ENCODE data around the gene CACNA1C. TPM values are rescaled to one million over a fixed set of nuclear protein-coding genes. Genes with fewer than 3 reads are reported as not detected.

CACNA1C gene
- polyA plus RNA-seq, 1 of the 3 experiments (the other 2 are of a cell fraction): 1.5 TPM

DNA sequence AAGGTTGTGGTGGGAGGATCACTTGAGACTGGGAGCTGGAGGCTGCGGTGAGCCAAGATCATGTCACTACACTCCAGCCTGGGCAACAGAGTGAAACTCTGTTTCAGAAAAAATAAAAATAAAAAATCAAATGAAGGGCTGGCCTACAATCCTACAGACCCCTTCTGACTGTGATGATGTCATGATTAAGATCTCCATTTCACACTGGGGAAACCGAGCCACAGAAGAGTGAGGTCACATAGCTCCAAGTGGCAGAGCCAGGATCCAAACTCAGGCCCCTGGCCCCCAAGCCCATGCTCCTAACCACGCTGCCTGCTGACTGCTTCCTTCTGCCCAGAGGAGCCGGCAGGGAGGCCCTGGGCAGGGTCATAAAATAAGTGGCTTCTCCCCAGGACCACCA lies 483.9 kb downstream of the CACNA1C start:
- TF ChIP-seq EP300 (IDR thresholded peaks at IDR 0.05; ENCODE audit: borderline replicate concordance in 1 of 2, low read depth in 1 of 2, low read length in 1 of 2) (no peak), JUND (IDR thresholded peaks at IDR 0.05) (no peak)
- TF ChIP-seq, protein P1, sequence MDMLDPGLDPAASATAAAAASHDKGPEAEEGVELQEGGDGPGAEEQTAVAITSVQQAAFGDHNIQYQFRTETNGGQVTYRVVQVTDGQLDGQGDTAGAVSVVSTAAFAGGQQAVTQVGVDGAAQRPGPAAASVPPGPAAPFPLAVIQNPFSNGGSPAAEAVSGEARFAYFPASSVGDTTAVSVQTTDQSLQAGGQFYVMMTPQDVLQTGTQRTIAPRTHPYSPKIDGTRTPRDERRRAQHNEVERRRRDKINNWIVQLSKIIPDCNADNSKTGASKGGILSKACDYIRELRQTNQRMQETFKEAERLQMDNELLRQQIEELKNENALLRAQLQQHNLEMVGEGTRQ (IDR thresholded peaks at IDR 0.05; ENCODE audit: borderline replicate concordance, low read depth, low read length): no peak
- H3K9me3 ChIP-seq: no peaks in the 10 kb centered on the region
- H3K4me1 ChIP-seq (ENCODE audit: control insufficient read depth in 1 of 2, insufficient read depth in 2 of 2, low read depth in 1 of 2, low read length in 1 of 2): no peaks in the 10 kb centered on the region; a peak in 1 of 4 replicates
- H3K4me2 ChIP-seq: no peak overlapping the region
- H3K9me2 ChIP-seq: no peaks in the 10 kb centered on the region
- POLR2A ChIA-PET: interaction anchor here (0.7 kb wide), 1 partner anchor 34 kb away, joined by 3 read pairs; no protein-coding TSS in a partner anchor
- H3K4me3 ChIP-seq (ENCODE audit: low read depth in 2 of 2, low read length in 1 of 2): no peak overlapping the region
- H3K9ac ChIP-seq: no peak overlapping the region
- H2AFZ ChIP-seq (ENCODE audit: low read depth): no peak overlapping the region
- no peaks in the 10 kb centered on the region for H3K79me2 ChIP-seq (ENCODE audit: insufficient read depth)
- H3K27me3 ChIP-seq (ENCODE audit: insufficient read depth): no peaks in the 10 kb centered on the region
- H3K36me3 ChIP-seq (replicated peaks in 1 of 2; ENCODE audit: control insufficient read depth in 1 of 2, insufficient read depth in 2 of 2, low read length in 1 of 2): no peaks in the 10 kb centered on the region
- no peaks in the 10 kb centered on the region for H3F3A ChIP-seq (replicated peaks; ENCODE audit: insufficient read depth)
- H4K20me1 ChIP-seq (ENCODE audit: insufficient read depth): no peaks in the 10 kb centered on the region
- DNase-seq: no peak
- WGBS (ENCODE audit: low lambda C conversion rate): 52% methylated on average over 4 of the region's 4 CpGs
- CTCF ChIA-PET: interaction anchor here (0.9 to 1.1 kb wide), 3 partner anchors 9 to 597 kb away, joined by 3 to 4 read pairs (median 3); no protein-coding TSS in a partner anchor
- H3K27ac ChIP-seq (ENCODE audit: low read depth in 2 of 2, low read length in 1 of 2): no peak overlapping the region

DNA sequence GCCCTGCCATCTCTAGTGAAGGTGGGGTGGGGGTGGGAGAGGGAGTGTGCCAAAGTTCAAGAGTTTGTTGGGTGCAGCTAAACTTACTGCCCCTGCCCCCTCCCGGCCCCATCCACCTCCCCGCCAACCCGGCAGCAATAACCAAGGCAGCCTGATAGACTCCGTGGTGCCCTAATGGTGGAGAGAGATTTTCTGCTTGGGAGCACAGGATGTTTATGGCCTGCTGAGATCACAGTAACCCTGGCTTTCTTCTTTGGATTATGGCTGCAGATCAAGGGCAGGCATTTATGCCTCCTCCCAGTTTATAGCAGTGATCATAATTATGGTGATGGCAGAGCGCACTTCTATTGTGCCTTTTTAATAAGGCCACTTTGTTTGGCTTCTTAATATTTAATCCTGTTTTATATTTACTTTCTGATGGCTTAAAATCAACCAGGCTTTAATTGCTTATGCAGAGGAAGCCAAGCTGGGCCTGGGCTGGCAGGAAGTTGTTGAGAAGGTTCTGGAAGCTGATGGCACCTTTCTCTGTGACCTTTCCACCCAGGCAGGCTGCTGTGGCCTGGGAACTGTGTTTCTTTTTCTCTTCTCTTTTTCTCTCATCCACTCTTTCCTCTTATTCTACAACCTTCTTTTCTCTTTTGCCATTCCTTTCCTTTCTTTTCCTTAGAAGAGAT lies 485.2 kb downstream of the CACNA1C start:
- no peak for DNase-seq
- CTCF ChIA-PET: interaction anchor here (1.1 kb wide), 1 partner anchor 45 kb away, joined by 3 read pairs; no protein-coding TSS in a partner anchor
- no peak overlapping the region for H3K27ac ChIP-seq (ENCODE audit: low read depth in 2 of 2, low read length in 1 of 2)
- no peak overlapping the region for H3K9ac ChIP-seq
- no peaks in the 10 kb centered on the region for H3K79me2 ChIP-seq (ENCODE audit: insufficient read depth)
- H2AFZ ChIP-seq (ENCODE audit: low read depth): no peak overlapping the region
- H3K9me3 ChIP-seq: no peaks in the 10 kb centered on the region
- TF ChIP-seq GABPA (IDR thresholded peaks at IDR 0.05; ENCODE audit: low read depth) (no peak), FOXM1 (IDR thresholded peaks at IDR 0.05; ENCODE audit: low read depth) (no peak), EP300 (IDR thresholded peaks at IDR 0.05; ENCODE audit: borderline replicate concordance in 1 of 2, low read depth in 1 of 2, low read length in 1 of 2) (no peak), TCF12 (IDR thresholded peaks at IDR 0.05) (no peak), JUND (IDR thresholded peaks at IDR 0.05) (no peak), FOSL2 (IDR thresholded peaks at IDR 0.05; ENCODE audit: borderline replicate concordance, low read depth) (no peak), FOXJ3 (CRISPR knock-in tag; IDR thresholded peaks at IDR 0.05) (no peak), RCOR1 (IDR thresholded peaks at IDR 0.05; ENCODE audit: low read length) (no peak), TEAD4 (IDR thresholded peaks at IDR 0.05; ENCODE audit: borderline replicate concordance, insufficient read depth) (no peak)
- TF ChIP-seq, protein P2, sequence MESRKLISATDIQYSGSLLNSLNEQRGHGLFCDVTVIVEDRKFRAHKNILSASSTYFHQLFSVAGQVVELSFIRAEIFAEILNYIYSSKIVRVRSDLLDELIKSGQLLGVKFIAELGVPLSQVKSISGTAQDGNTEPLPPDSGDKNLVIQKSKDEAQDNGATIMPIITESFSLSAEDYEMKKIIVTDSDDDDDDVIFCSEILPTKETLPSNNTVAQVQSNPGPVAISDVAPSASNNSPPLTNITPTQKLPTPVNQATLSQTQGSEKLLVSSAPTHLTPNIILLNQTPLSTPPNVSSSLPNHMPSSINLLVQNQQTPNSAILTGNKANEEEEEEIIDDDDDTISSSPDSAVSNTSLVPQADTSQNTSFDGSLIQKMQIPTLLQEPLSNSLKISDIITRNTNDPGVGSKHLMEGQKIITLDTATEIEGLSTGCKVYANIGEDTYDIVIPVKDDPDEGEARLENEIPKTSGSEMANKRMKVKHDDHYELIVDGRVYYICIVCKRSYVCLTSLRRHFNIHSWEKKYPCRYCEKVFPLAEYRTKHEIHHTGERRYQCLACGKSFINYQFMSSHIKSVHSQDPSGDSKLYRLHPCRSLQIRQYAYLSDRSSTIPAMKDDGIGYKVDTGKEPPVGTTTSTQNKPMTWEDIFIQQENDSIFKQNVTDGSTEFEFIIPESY (IDR thresholded peaks at IDR 0.05; ENCODE audit: borderline replicate concordance, low read depth): no peak
- TF ChIP-seq, protein P3, sequence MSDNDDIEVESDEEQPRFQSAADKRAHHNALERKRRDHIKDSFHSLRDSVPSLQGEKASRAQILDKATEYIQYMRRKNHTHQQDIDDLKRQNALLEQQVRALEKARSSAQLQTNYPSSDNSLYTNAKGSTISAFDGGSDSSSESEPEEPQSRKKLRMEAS (IDR thresholded peaks at IDR 0.05; ENCODE audit: low read depth): no peak
- TF ChIP-seq, protein P4, sequence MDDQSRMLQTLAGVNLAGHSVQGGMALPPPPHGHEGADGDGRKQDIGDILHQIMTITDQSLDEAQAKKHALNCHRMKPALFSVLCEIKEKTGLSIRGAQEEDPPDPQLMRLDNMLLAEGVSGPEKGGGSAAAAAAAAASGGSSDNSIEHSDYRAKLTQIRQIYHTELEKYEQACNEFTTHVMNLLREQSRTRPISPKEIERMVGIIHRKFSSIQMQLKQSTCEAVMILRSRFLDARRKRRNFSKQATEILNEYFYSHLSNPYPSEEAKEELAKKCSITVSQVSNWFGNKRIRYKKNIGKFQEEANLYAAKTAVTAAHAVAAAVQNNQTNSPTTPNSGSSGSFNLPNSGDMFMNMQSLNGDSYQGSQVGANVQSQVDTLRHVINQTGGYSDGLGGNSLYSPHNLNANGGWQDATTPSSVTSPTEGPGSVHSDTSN (IDR thresholded peaks at IDR 0.05): no peak
- TF ChIP-seq, protein P1 (IDR thresholded peaks at IDR 0.05; ENCODE audit: borderline replicate concordance, low read depth, low read length): no peak
- WGBS (ENCODE audit: low lambda C conversion rate): 76% methylated on average over 2 of the region's 5 CpGs
- no peaks in the 10 kb centered on the region for H3F3A ChIP-seq (replicated peaks; ENCODE audit: insufficient read depth)
- H3K36me3 ChIP-seq (replicated peaks in 1 of 2; ENCODE audit: control insufficient read depth in 1 of 2, insufficient read depth in 2 of 2, low read length in 1 of 2): no peaks in the 10 kb centered on the region
- H4K20me1 ChIP-seq (ENCODE audit: insufficient read depth): no peaks in the 10 kb centered on the region
- no peaks in the 10 kb centered on the region; a peak in 1 of 4 replicates for H3K4me1 ChIP-seq (ENCODE audit: control insufficient read depth in 1 of 2, insufficient read depth in 2 of 2, low read depth in 1 of 2, low read length in 1 of 2)
- POLR2A ChIA-PET: no interaction called here
- H3K4me3 ChIP-seq (ENCODE audit: low read depth in 2 of 2, low read length in 1 of 2): no peak overlapping the region
- no peaks in the 10 kb centered on the region for H3K27me3 ChIP-seq (ENCODE audit: insufficient read depth)
- H3K4me2 ChIP-seq: no peak overlapping the region
- no peaks in the 10 kb centered on the region for H3K9me2 ChIP-seq
